Measurements from ENCODE around the gene FASN.

The FASN gene

GRCh38 chr17:82117139-82118090, 19.4 kb upstream of the FASN start:
- no peak for DNase-seq

- DNase-seq: no peak
Measured at GRCh38 chr17:82116246-82116645, 18.2 kb upstream of the FASN start.

GRCh38 chr17:82114872-82115271, 16.8 kb upstream of the FASN start:
- DNase-seq: no peak

- DNase-seq: no peak
Measured at GRCh38 chr17:82114447-82114846, 16.4 kb upstream of the FASN start.

GRCh38 chr17:82113941-82114340, 15.9 kb upstream of the FASN start:
- DNase-seq: no peak

- no peak for DNase-seq
Measured at GRCh38 chr17:82113422-82113821, 15.4 kb upstream of the FASN start.

- DNase-seq: no peak
Measured at GRCh38 chr17:82112914-82113311, 14.9 kb upstream of the FASN start.

GRCh38 chr17:82112181-82112913, 14.3 kb upstream of the FASN start:
- no peak for DNase-seq

- DNase-seq: no peak
Measured at GRCh38 chr17:82110298-82110697, 12.3 kb upstream of the FASN start.

- DNase-seq: no peak
Measured at GRCh38 chr17:82108961-82109475, 11.0 kb upstream of the FASN start.

GRCh38 chr17:82108496-82108945, 10.5 kb upstream of the FASN start:
- no peak for DNase-seq

- no peak for DNase-seq
Measured at GRCh38 chr17:82108038-82108437, 10.0 kb upstream of the FASN start.

GRCh38 chr17:82107341-82107860, 9.4 kb upstream of the FASN start:
- no peak for DNase-seq

GRCh38 chr17:82106688-82107305, 8.8 kb upstream of the FASN start:
- DNase-seq: no peak

GRCh38 chr17:82105882-82106687, 8.0 kb upstream of the FASN start:
- DNase-seq: peak; percentile 79 to 82

GRCh38 chr17:82105417-82105881, 7.4 kb upstream of the FASN start:
- no peak for DNase-seq

GRCh38 chr17:82104797-82105416, 6.9 kb upstream of the FASN start:
- no peak for DNase-seq

- DNase-seq: no peak
Measured at GRCh38 chr17:82103553-82104451, 5.8 kb upstream of the FASN start.

- DNase-seq: no peak
Measured at GRCh38 chr17:82101767-82102679, 4.0 kb upstream of the FASN start.

All from activated CD4-positive, alpha-beta T cell treated with anti-CD3 and anti-CD28 coated beads, Interleukin-2, amount 50 U/mL, for 48 hours (primary cell).